Stimulated activated CD4-positive, alpha-beta T cell treated with anti-CD3 and anti-CD28 coated beads, Interleukin-4, amount 100 ng/mL, for 48 hours (primary cell): ENCODE measurements around the gene DHCR24.

Experiments
- DNase-seq, 2 donors: peaks; one replicate each; pipeline ENCODE4 v3.0.0-alpha.2; 2020; ENCODE audit warnings: low read depth in 2 of 2

Gene DHCR24

GRCh38 chr1:54815086-54815876, 71.7 kb downstream of the DHCR24 start:
- no peak for DNase-seq

- DNase-seq: no peak
Observed at GRCh38 chr1:54814571-54814970, 72.4 kb downstream of the DHCR24 start.

GRCh38 chr1:54814126-54814498, 72.9 kb downstream of the DHCR24 start:
- DNase-seq: no peak

- DNase-seq: no peak
Observed at GRCh38 chr1:54813485-54814125, 73.4 kb downstream of the DHCR24 start.

- no peak for DNase-seq
Observed at GRCh38 chr1:54812801-54813484, 74.1 kb downstream of the DHCR24 start.

- no peak for DNase-seq
Observed at GRCh38 chr1:54811739-54812655, 75.0 kb downstream of the DHCR24 start.

GRCh38 chr1:54811066-54811465, 75.9 kb downstream of the DHCR24 start:
- DNase-seq: no peak

- peak; percentile 59 to 69 for DNase-seq
Observed at GRCh38 chr1:54810153-54810942, 76.6 kb downstream of the DHCR24 start.

GRCh38 chr1:54809496-54810074, 77.4 kb downstream of the DHCR24 start:
- no peak for DNase-seq

GRCh38 chr1:54808443-54809207, 78.4 kb downstream of the DHCR24 start:
- no peak for DNase-seq

GRCh38 chr1:54807756-54808155, 79.2 kb downstream of the DHCR24 start:
- no peak for DNase-seq

- DNase-seq: no peak
Observed at GRCh38 chr1:54806931-54807611, 79.9 kb downstream of the DHCR24 start.

GRCh38 chr1:54805981-54806381, 81.0 kb downstream of the DHCR24 start:
- DNase-seq: no peak

GRCh38 chr1:54805466-54805865, 81.5 kb downstream of the DHCR24 start:
- DNase-seq: no peak

GRCh38 chr1:54804471-54805132, 82.4 kb downstream of the DHCR24 start:
- DNase-seq: peak in 1 of 2 donors; percentile 32

GRCh38 chr1:54803761-54804470, 83.1 kb downstream of the DHCR24 start:
- no peak for DNase-seq

- DNase-seq: peak; percentile 58 to 61
Observed at GRCh38 chr1:54800899-54801759, 85.9 kb downstream of the DHCR24 start, which contains the start of gene TTC22. Gene TTC22 (minus strand): TSS chr1:54801323. CDS start chr1:54801163, 160 bp downstream.
